Activated CD4-positive, alpha-beta T cell treated with anti-CD3 and anti-CD28 coated beads for 48 hours (primary cell): Measurements from ENCODE around the gene SDHB.

Experiments
- DNase-seq: peaks from one replicate; pipeline ENCODE4 v3.0.0-alpha.2; 2020

SDHB gene

DNA sequence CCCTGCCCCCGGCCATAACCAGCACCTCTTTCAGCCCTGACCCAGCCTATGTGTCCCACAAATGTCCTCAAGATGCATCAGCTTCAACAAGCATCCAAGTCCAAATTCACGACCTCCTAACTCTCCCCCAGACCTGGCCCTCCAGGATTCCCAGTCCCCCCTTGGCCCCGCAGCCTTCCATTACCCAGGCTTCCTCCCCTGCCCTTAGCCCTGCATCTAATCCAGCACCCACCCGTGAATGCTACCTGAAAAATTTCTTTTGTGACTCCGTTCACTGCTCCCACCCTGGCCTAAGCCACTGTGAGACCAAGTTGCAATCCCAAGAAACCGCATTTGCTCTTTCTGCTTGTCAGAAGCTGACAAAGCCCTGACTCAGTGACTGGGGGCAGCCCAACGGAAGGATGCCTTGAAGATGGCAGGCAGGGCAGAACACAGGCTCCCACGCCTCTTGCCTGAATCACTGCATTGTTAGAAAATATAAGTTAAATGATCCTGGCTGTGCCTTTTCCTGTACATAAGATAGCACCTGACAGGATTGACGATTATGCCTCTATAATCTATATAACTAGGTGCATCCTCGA lies 72.5 kb downstream of the SDHB start:
- no peak for DNase-seq

DNA sequence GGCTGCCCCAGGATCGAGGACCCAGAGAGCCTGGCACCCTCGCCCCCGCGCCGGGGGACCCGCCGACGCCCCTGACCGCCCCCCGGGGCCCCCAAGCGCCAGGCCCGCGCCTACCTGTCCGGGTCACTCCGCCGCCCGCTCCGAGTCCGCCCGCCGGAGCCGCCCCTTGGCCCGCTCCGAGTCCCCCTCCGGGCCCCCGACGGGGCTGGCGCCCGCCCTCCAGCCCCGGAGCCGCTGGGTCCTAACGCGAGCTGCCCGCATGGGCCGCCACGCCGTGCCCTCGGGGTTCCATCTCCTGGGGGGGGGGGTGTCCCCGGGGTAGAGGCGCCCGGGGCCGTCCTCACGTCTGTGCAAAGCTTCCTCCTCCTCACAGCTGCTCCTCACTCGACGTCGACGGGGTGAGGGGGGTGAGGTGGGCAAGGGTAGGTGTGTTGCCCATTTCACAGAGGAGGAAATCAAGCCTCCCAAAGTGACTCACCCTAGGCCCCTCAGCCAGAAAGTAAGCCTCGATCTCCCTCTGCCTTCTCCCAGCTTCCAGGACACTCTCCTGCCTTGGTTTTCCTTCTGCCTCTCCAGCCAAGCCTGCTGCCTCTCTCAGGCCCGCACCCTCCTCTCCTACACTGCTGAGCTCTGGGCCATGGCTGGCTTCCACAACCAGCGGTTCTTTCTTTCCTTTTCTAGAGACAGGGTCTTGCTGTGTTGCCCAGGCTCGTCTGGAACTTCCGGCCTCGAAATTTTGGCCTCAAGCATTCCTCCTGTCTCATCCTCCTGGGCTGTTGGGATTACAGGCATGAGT lies 73.2 kb downstream of the SDHB start, which contains the start of gene MFAP2:
TSS of gene MFAP2 (minus strand) at position 148 of the 796 bp plus-strand sequence. CDS start 2,347 bp downstream, outside the sequence.
- DNase-seq: no peak

DNA sequence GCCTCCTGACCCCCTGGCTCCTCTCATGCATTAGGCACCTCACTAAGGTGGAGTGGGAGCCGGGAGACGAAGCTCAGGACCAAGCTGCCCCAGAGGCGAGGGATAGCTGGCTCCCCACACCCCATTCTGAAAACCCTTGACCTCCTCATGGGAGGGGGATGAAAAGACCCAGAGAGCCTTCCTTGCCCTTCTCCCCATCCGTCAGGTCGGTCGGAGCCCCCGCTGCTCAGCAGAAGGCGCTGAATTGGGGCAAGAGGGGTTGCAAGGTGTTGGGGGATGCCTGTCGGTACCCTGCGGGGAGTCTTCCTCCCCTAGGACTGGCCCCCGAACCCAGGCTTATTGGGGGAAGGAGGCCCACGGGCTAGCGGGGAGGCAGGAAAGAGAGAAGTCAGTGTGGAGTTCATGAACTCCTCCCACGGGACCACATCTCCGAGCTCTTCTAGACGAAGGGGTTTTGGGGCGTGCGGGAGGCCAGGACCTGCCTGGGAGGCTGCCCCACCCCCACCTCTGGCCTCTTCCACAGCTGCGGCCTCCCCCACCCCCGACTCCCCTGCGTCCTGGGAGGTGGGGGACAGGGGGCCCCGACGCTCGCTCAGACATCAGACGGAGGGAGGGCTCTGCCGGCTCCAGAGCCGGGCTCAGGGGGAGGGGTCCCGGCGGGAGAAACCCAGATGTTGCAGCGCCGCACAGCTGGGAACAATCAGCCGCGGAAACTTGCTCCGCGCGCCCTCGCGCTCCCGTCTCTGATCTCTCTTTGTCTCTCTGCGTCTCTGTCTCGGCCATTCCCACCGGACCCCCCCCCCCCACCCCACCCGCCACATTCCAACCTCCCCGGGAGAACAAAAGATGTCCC lies 74.1 kb downstream of the SDHB start:
- no peak for DNase-seq

DNA sequence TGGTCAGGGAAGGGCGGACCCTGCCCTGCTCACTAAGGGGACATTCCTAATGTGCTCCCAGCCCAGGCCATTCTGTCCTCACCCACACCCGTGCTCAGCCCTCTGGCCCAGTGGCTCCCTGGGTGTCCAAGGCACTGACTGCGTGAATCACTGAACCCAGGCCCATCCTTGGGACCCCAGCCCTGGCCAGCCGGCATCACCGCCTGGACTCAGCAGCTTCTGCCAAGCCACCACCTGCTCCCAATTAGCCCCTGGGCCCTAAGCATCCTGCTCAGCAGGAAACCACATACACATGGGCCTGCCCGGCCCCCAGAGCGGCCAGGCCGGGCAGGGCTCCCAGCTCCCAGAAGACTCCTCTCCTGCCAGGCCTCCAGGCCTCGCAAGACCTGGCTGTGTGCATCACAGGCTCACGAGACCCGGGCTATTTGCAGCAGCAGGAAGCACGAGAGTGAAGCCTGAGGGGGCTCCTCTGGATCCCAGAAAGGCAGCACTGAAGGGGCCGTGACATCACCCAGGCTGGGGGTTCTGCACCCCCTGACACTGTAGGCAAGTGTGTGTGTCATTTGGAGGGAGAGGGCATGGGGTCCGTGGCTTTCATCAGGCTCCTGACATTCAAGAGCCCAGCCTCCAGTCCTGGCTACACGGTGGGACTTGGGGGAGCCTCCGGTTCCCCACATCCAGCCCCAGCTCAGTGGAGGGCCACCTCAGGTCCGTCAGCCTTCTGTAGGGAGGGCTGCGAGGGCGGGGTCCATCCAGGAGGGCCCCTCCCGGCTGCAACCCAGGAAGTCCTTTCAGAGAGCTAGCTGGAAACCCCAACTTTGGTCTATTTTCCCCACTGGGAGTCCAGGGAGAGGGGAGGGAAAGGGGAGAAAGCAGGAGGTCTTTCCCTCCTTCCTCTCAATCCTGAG lies 75.0 kb downstream of the SDHB start:
- DNase-seq: no peak

DNA sequence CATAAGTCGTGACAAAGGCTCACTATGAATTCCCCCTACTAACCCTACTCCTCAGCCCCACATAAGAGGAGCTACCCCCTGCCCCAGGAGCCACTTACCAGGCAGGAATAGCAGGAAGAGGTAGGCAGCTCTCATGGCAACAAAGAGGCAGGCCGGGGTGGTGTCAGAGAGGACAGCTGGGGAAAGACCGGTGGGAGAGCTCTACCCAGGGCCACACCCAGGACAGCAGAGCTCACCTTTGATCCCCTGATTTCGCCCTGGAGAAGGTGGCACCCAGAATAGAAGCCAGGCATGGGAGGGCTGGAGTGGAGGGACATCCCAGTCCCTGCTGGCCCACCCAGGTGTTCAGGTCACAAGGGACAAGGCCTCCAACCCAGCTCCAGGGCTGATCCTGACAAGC lies 75.7 kb downstream of the SDHB start:
- no peak for DNase-seq

DNA sequence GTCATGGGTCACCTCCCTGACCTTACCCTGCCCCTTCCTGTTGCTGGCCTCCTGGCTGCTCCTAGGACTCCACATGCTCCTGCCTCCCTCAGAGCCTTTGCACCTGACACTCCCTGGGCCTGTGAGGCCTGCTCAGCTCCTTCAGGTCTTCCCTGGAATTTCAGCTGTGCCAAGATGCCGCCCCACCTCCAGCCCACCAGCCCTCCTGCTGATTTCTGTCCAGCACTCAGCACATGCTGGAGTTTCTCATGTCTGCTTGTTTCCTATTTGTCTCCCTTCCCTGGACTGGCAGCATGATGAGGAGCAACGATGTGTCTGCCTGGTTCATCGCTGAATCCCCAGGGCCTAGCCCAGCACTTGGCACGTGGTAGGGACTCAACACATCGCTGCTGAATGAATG lies 76.5 kb downstream of the SDHB start:
- DNase-seq: no peak

DNA sequence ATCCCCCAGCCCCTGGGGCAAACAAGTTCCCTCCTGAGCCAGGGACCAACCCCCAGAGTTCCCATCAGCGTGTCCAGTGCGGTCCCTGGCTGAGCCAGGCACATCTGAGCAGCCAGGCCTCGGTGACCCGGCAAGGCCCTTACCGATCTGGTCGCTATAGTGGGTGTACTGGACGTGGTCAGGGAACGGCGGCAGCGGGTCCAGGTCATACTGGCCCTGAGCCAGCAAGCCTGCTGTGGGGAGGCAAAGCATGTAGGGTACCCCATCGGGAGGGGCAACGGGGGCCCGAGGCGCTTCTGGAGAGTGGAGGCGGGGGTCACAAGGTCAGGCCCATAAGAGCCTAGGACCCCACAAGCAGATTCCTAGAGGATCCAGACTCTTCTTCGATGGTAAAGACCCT lies 76.9 kb downstream of the SDHB start:
- DNase-seq: no peak

DNA sequence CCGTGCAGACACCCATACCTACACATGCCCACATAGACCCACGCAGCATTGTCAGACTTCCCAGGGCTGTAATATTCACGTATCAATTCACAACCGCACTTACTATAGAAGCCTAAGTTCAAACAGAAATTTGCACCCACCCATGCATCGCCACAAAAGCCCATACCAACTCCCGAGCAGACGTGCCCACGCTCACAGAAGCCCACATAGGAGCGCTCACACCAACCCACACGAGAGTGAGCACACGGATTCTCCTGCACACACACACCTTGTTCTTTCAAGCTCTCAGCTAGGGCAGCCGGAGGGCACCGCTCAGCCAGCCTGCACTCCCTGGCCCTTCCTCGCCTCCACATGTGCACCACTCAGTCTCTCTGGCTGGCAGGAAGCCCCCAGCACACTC lies 78.0 kb downstream of the SDHB start:
- DNase-seq: no peak

DNA sequence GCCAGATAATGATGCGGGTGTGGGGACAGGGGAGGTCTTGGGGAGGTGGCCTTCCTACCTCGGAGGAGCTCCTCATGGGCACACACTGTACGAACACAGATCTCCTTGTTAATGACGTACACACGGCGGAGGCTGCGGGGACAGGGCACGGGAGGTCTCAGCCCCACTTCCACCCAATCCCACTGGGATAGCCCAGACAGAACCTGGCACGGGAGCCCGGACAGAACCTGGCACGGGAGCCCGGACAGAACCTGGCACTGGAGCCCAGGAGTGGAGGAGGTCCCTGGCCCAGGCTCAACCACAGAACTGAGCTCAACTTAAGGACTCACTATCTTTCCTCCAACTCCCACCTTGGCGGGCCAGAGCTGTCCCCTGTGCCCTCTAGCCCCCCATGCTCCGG lies 78.6 kb downstream of the SDHB start:
- DNase-seq: no peak

DNA sequence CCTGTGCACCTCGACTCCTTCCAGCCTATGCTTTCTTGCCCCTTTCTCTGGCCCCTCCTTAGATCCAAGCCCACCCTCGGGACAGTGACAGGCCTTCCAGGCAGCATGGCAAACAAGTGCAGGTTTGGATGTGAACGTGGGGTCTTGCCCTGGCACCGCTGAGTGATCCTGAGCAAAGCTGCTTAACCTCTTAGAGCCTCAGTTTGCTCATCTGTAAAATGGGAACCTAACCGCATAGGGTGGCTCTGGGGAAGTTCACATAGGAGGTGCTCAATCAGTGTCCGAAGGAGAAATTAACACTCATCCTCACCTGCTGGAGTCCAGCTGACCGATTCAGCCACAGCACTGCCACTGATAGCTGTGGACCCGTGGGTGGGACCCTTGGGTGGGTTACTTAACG lies 80.6 kb downstream of the SDHB start:
- DNase-seq: no peak

DNA sequence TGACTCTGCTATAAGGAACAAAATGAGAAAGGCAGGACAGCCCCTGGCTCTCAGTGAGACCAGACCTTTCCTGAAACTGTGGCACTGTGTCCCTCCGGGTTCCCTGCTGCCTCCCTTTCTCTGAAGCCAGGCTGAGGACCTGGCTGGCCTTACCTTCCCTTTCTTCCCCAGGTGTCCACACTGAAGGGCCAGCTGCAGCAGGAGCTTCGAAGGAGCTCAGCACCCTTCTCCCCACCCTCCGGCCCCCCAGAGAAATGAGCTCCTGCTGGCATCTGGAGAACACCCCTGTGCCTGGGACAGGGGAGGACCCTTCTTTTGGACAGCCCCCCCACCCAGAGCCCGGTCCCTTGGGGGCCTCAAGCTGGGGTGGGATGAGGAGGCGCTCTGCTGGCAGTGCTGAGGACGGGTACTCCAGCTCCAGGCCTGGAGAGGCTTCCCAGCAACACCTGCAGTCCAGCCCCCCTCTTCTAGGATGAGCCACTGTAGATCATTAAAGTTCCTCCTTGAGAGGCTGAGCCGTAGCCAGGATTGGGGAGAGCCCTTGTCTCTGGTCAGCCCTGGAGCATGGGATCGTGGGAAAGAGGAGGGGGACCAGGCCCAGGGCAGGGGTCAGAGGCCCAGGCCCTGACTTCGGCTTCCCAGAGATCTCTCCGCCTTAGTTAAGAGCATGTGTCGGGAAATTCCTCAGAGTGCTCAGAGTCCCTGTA lies 81.5 kb downstream of the SDHB start:
- DNase-seq: no peak

DNA sequence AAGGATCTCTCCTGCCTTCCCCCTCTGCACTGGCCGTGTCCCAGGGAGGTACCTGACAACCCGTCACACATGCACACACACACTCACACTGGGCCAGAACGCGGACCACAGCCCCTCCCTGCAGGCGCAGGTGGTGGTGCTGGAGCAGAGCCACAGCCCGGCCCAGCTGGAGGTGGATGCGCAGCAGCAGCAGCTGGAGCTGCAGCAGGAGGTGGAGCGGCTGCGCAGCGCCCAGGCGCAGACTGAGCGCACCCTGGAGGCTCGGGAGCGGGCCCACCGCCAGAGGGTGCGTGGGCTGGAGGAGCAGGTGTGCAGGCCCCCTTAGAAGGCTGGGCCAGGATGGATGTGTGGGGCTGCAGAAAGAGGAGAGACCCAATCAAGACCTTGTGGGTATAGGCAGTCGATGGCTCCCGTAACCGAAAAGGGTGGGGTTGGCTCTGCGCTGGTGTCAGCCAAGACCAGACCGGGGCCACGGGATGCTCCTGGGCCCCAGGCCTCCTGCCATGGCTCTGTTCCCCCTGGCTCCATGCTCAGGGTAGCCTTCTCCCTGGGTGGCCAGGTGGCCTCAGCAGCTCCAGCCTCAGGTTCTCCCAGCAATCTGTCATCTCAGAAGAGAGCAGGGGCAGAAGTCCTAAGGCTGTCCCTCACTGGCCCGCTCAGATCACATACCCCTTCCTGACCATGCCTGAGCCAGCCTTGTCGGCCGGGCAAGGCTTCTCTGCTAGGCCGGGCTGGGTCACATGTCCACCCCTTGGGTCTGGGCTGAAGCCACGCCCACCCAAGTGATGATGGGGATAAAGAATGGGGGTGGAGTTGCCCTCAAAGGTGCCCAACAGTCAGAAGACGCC lies 82.3 kb downstream of the SDHB start:
- DNase-seq: no peak

DNA sequence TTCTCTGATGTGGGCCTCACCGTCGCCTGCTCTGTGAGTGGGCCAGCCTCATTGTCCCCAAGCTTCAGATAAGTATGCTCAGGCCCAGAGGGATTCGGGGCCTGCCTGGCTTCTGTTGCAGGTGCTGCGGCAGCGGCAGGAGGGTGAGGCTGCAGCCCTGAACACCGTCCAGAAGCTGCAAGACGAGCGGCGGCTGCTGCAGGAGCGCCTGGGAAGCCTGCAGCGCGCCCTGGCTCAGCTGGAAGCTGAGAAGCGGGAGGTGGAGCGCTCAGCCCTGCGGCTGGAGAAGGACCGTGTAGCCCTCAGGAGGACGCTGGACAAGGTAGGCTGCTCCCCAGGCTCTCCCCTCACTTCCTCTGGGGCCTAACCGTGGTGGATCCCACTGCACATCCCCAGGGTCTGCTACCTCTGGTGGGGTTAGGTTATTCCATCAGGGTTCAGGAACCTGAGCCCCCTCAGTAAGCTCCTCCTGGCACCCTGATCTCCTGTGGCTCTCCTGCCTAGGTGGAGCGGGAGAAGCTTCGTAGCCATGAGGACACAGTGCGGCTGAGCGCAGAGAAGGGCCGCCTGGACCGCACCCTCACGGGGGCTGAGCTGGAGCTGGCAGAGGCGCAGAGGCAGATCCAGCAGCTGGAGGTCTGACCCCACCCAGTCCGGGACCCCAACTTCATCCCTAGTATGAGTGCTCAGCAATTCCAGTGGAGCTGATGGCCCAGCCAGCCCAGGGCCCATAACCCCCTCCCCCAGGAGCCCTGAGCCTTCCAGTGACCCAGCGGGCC lies 83.5 kb downstream of the SDHB start:
- no peak for DNase-seq

DNA sequence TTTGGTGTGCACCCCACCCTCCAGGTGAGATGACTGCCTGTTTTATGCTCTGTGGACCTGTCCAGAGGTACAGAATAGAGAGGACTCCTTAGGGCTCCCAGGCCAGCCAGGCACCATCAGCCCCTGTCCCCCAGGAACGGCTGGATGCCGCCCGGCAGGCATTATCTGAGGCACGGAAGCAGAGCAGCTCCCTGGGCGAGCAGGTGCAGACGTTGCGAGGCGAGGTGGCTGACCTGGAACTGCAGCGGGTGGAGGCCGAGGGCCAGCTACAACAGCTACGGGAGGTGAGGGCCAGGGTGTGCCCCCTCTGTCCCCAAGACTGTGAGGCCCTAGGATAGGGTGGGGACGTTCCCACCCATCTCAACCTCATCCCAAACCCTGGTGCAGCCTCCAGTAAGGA lies 84.2 kb downstream of the SDHB start:
- no peak for DNase-seq

DNA sequence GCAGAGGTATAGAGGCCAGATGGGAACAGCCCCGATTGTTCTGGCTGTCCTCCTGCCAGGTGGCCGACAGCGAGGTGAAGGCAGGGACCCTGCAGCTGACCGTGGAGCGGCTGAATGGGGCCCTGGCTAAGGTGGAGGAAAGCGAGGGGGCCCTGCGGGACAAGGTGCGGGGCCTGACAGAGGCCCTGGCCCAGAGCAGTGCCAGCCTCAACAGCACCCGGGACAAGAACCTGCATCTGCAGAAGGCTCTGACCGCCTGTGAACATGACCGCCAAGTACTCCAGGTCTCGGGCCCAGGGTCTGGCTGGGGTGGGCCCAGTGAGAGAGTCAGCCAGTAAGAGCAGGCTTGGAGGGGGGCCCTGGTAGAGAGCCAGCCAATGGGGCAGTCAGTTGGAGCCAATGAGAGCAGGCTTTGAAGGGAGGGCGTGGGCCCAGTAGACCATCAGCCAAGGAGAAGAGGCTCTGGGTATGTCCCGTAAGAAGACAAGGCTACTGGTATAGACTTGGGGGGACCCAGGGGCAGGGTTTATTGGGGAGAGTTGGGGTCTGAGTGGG lies 84.7 kb downstream of the SDHB start:
- no peak for DNase-seq
